HG03457 (cell line): ENCODE data around the gene PAQR3.

Experiments used
- ATAC-seq: cut with Tn5 transposase; IDR thresholded peaks from one replicate; pipeline ENCODE4 v1.9.1; 2021; ENCODE audit warnings: moderate number of reproducible peaks; ENCODE audit not compliant: unreplicated experiment

Gene PAQR3

GRCh38 chr4:78863991-78864390 is 75.2 kb downstream of the PAQR3 start:
- no peak for ATAC-seq

- ATAC-seq, result no peak
Measured at GRCh38 chr4:78863254-78863869, 75.9 kb downstream of the PAQR3 start.

- no peak for ATAC-seq
Measured at GRCh38 chr4:78862314-78862737, 76.9 kb downstream of the PAQR3 start.
